KG1 (cell line): ENCODE results near the gene ATP8B3.
"Not testable (repeated sequence)": the region's sequence is repeated elsewhere in the genome, so short reads cannot be mapped to it uniquely, and the experiment has no call there.

Experiments
- DNase-seq: peaks from one replicate; lab custom pipeline; 2025; lab: John Stamatoyannopoulos, UW

The ATP8B3 gene

GRCh38 chr19:1797313-1797712 lies 14.8 kb downstream of the ATP8B3 start:
- not testable (repeated sequence) for DNase-seq

GRCh38 chr19:1796395-1797142 lies 15.5 kb downstream of the ATP8B3 start:
- DNase-seq: no peak

GRCh38 chr19:1794424-1795172 lies 17.5 kb downstream of the ATP8B3 start:
- DNase-seq: no peak

- DNase-seq: no peak
These were observed 20.2 kb downstream of the ATP8B3 start for GRCh38 chr19:1791879-1792278.

GRCh38 chr19:1790054-1790792 lies 21.9 kb downstream of the ATP8B3 start:
- no peak for DNase-seq

- no peak for DNase-seq
These were observed 22.6 kb downstream of the ATP8B3 start for GRCh38 chr19:1789261-1790041.

GRCh38 chr19:1787116-1787515 lies 25.0 kb downstream of the ATP8B3 start:
- DNase-seq: no peak

GRCh38 chr19:1786668-1787067 lies 25.4 kb downstream of the ATP8B3 start:
- no peak for DNase-seq

GRCh38 chr19:1785310-1785709 lies 26.8 kb downstream of the ATP8B3 start:
- no peak for DNase-seq

- no peak for DNase-seq
These were observed 28.2 kb downstream of the ATP8B3 start for GRCh38 chr19:1783874-1784273.

- DNase-seq: no peak
These were observed 28.7 kb downstream of the ATP8B3 start for GRCh38 chr19:1783354-1783753.

- DNase-seq: no peak
These were observed 29.6 kb downstream of the ATP8B3 start for GRCh38 chr19:1782521-1782920.

GRCh38 chr19:1780272-1780958 lies 31.7 kb downstream of the ATP8B3 start:
- no peak for DNase-seq

GRCh38 chr19:1779574-1779973 lies 32.5 kb downstream of the ATP8B3 start:
- DNase-seq: no peak

- no peak for DNase-seq
These were observed 34.9 kb downstream of the ATP8B3 start for GRCh38 chr19:1777149-1777548.

- DNase-seq: no peak
These were observed 35.4 kb downstream of the ATP8B3 start for GRCh38 chr19:1776606-1777147.

GRCh38 chr19:1775951-1776605 lies 36.0 kb downstream of the ATP8B3 start:
- DNase-seq: no peak

- no peak for DNase-seq
These were observed 36.9 kb downstream of the ATP8B3 start for GRCh38 chr19:1774989-1775772.

GRCh38 chr19:1773184-1773583 lies 38.9 kb downstream of the ATP8B3 start:
- DNase-seq: no peak
